ENCODE results near the gene FBXL14. TPM values are rescaled to one million over a fixed set of nuclear protein-coding genes. Genes with fewer than 3 reads are reported as not detected.
"Not testable (repeated sequence)": the region's sequence is repeated elsewhere in the genome, so short reads cannot be mapped to it uniquely, and the experiment has no call there.

FBXL14 gene
- total RNA-seq, 2 donors from 2014 or later, result 26.7 to 30.0 TPM

- Mint-ChIP-seq H3K4me3 (no peak overlapping the region), H3K27me3 (peaks cover 28% of the 10 kb centered on the region), H3K27ac (no peak overlapping the region), H3K36me3 (ENCODE audit: low read depth) (peaks cover 2% of the 10 kb centered on the region), H3K4me1 (peaks cover 4% of the 10 kb centered on the region)
- ATAC-seq (no peak), DNase-seq (no peak)
- no peaks in the 10 kb centered on the region for H3K9me3 ChIP-seq (ENCODE audit: control insufficient read depth, low read length, poor library complexity, severe bottlenecking)
Observed at GRCh38 chr12:1613860-1614259, 19.5 kb upstream of the FBXL14 start.

- ATAC-seq (no peak), DNase-seq (no peak)
- Mint-ChIP-seq H3K27ac (no peak overlapping the region), H3K4me1 (peaks cover 4% of the 10 kb centered on the region), H3K4me3 (no peak overlapping the region), H3K27me3 (peaks cover 21% of the 10 kb centered on the region), H3K36me3 (ENCODE audit: low read depth) (peaks cover 2% of the 10 kb centered on the region)
- H3K9me3 ChIP-seq (ENCODE audit: control insufficient read depth, low read length, poor library complexity, severe bottlenecking), result no peaks in the 10 kb centered on the region
Observed at GRCh38 chr12:1611803-1612572, 17.6 kb upstream of the FBXL14 start.

GRCh38 chr12:1610072-1610643 lies 15.8 kb upstream of the FBXL14 start:
- peaks cover 2% of the 10 kb centered on the region for H3K36me3 Mint-ChIP-seq (ENCODE audit: low read depth)
- H3K4me1 Mint-ChIP-seq, result peaks cover 9% of the 10 kb centered on the region
- H3K9me3 ChIP-seq (ENCODE audit: control insufficient read depth, low read length, poor library complexity, severe bottlenecking), result no peaks in the 10 kb centered on the region
- no peak for ATAC-seq
- no peak overlapping the region for H3K4me3 Mint-ChIP-seq
- DNase-seq, result no peak
- peaks cover 13% of the 10 kb centered on the region for H3K27me3 Mint-ChIP-seq
- H3K27ac Mint-ChIP-seq, result no peak overlapping the region

GRCh38 chr12:1608713-1609119 lies 14.3 kb upstream of the FBXL14 start:
- no peak for DNase-seq
- H3K27me3 Mint-ChIP-seq, result peaks cover 6% of the 10 kb centered on the region
- no peak overlapping the region for H3K27ac Mint-ChIP-seq
- no peak overlapping the region for H3K4me3 Mint-ChIP-seq
- peaks cover 12% of the 10 kb centered on the region for H3K4me1 Mint-ChIP-seq
- H3K9me3 ChIP-seq (ENCODE audit: control insufficient read depth, low read length, poor library complexity, severe bottlenecking), result no peaks in the 10 kb centered on the region
- ATAC-seq, result no peak
- H3K36me3 Mint-ChIP-seq (ENCODE audit: low read depth), result no peaks in the 10 kb centered on the region

- no peaks in the 10 kb centered on the region for H3K36me3 Mint-ChIP-seq (ENCODE audit: low read depth)
- peaks cover 2% of the 10 kb centered on the region for H3K27me3 Mint-ChIP-seq
- DNase-seq (no peak), ATAC-seq (no peak)
- H3K27ac Mint-ChIP-seq, result no peak overlapping the region
- H3K9me3 ChIP-seq (ENCODE audit: control insufficient read depth, low read length, poor library complexity, severe bottlenecking), result no peaks in the 10 kb centered on the region
- H3K4me3 Mint-ChIP-seq, result no peak overlapping the region
- peaks cover 13% of the 10 kb centered on the region for H3K4me1 Mint-ChIP-seq
Observed at GRCh38 chr12:1607940-1608712, 13.7 kb upstream of the FBXL14 start.

- ATAC-seq, result peak; percentile 46
- Mint-ChIP-seq H3K4me3 (peak overlapping the region; percentile 98), H3K4me1 (peaks cover 27% of the 10 kb centered on the region), H3K36me3 (ENCODE audit: low read depth) (no peaks in the 10 kb centered on the region), H3K27ac (no peak overlapping the region), H3K27me3 (no peaks in the 10 kb centered on the region)
- DNase-seq, result peak in 2 of 3 donors; percentile 31 to 39
- H3K9me3 ChIP-seq (ENCODE audit: control insufficient read depth, low read length, poor library complexity, severe bottlenecking), result no peaks in the 10 kb centered on the region
Observed at GRCh38 chr12:1606021-1606622, 11.7 kb upstream of the FBXL14 start.

- H3K4me3 Mint-ChIP-seq, result peak overlapping the region; percentile 98
- no peaks in the 10 kb centered on the region for H3K36me3 Mint-ChIP-seq (ENCODE audit: low read depth)
- H3K27ac Mint-ChIP-seq, result peak overlapping the region; percentile 93
- ATAC-seq (peak; percentile 79), DNase-seq (peak; percentile 14 to 42 (median 37))
- no peaks in the 10 kb centered on the region for H3K9me3 ChIP-seq (ENCODE audit: control insufficient read depth, low read length, poor library complexity, severe bottlenecking)
- H3K4me1 Mint-ChIP-seq, result peaks cover 30% of the 10 kb centered on the region
- H3K27me3 Mint-ChIP-seq, result no peaks in the 10 kb centered on the region
Observed at GRCh38 chr12:1605129-1606020, 11.0 kb upstream of the FBXL14 start.

GRCh38 chr12:1604464-1604863 lies 10.1 kb upstream of the FBXL14 start:
- Mint-ChIP-seq H3K4me1 (peaks cover 30% of the 10 kb centered on the region), H3K4me3 (no peak overlapping the region), H3K27me3 (no peaks in the 10 kb centered on the region), H3K36me3 (ENCODE audit: low read depth) (no peaks in the 10 kb centered on the region), H3K27ac (no peak overlapping the region)
- no peaks in the 10 kb centered on the region for H3K9me3 ChIP-seq (ENCODE audit: control insufficient read depth, low read length, poor library complexity, severe bottlenecking)
- no peak for ATAC-seq
- no peak for DNase-seq

- peak overlapping the region; percentile 98 for H3K27ac Mint-ChIP-seq
- H3K4me3 Mint-ChIP-seq, result peak overlapping the region; percentile 96
- H3K36me3 Mint-ChIP-seq (ENCODE audit: low read depth), result no peaks in the 10 kb centered on the region
- H3K4me1 Mint-ChIP-seq, result peaks cover 30% of the 10 kb centered on the region
- no peaks in the 10 kb centered on the region for H3K27me3 Mint-ChIP-seq
- no peaks in the 10 kb centered on the region for H3K9me3 ChIP-seq (ENCODE audit: control insufficient read depth, low read length, poor library complexity, severe bottlenecking)
- DNase-seq, result no peak
- no peak for ATAC-seq
Observed at GRCh38 chr12:1603269-1603993, 9.1 kb upstream of the FBXL14 start.

- Mint-ChIP-seq H3K4me1 (peaks cover 30% of the 10 kb centered on the region), H3K27ac (peak overlapping the region; percentile 98), H3K4me3 (peak overlapping the region; percentile 96)
- H3K9me3 ChIP-seq (ENCODE audit: control insufficient read depth, low read length, poor library complexity, severe bottlenecking); DNase-seq; ATAC-seq; H3K27me3 Mint-ChIP-seq; H3K36me3 Mint-ChIP-seq (ENCODE audit: low read depth): not testable (repeated sequence)
Observed at GRCh38 chr12:1602706-1603105, 8.3 kb upstream of the FBXL14 start.

GRCh38 chr12:1598757-1599156 lies 4.4 kb upstream of the FBXL14 start:
- H3K36me3 Mint-ChIP-seq (ENCODE audit: low read depth), result no peaks in the 10 kb centered on the region
- no peaks in the 10 kb centered on the region for H3K9me3 ChIP-seq (ENCODE audit: control insufficient read depth, low read length, poor library complexity, severe bottlenecking)
- no peaks in the 10 kb centered on the region for H3K27me3 Mint-ChIP-seq
- H3K27ac Mint-ChIP-seq, result no peak overlapping the region
- ATAC-seq, result no peak
- H3K4me3 Mint-ChIP-seq, result no peak overlapping the region
- no peak for DNase-seq
- peaks cover 28% of the 10 kb centered on the region for H3K4me1 Mint-ChIP-seq
